Right lobe of liver (tissue), 6 donors: ENCODE measurements around the gene GIMAP2. TPM values are rescaled to one million over a fixed set of nuclear protein-coding genes. Genes with fewer than 3 reads are reported as not detected.

ENCODE experiments used
- ATAC-seq, 4 donors: fragments of 200-7000 bp; cut with Tn5 transposase; one replicate each; pipeline ENCODE4 v1.9.1; 2020; ENCODE audit warnings: mild to moderate bottlenecking in 4 of 4, moderate library complexity in 4 of 4
- DNase-seq, 3 donors: peaks; one replicate each; pipeline ENCODE4 v3.0.0-alpha.2; 2020
- H3K27ac ChIP-seq, 3 donors: fragments of 200-600 bp; one replicate each; pipeline ENCODE4 v1.8.0; 2022
- H3K27me3 ChIP-seq, 2 donors: fragments of 200-600 bp; one replicate each; pipeline ENCODE4 v1.8.0; 2022
- H3K36me3 ChIP-seq, 4 donors: fragments of 200-600 bp; sonication (generic) in 1 of 4; one replicate each; pipeline versions ENCODE4 v1.5.1 to v1.8.0; 2017 to 2022; ENCODE audit warnings: control low read depth in 1 of 4
- H3K4me1 ChIP-seq, 4 donors: fragments of 200-600 bp; sonication (generic) in 1 of 4; one replicate each; pipeline versions ENCODE4 v1.5.1 to v1.8.0; 2017 to 2022; ENCODE audit warnings: control low read depth in 1 of 4
- H3K4me3 ChIP-seq, 3 donors: fragments of 200-600 bp; one replicate each; pipeline ENCODE4 v1.8.0; 2022
- H3K9me3 ChIP-seq, 4 donors: fragments of 200-600 bp; sonication (generic) in 1 of 4; one replicate each; pipeline versions ENCODE4 v1.5.1 to v1.8.0; 2017 to 2022; ENCODE audit warnings: control low read depth in 1 of 4
- CTCF ChIP-seq, 4 donors: fragments of 200-600 bp in 3 of 4; fragments of 450-650 bp in 1 of 4; IDR thresholded peaks; one replicate each; pipeline versions ENCODE4 v1.5.1 to v1.8.0; 2016 to 2022; ENCODE audit warnings: antibody characterized with exemption in 4 of 4, mild to moderate bottlenecking in 2 of 4
- POLR2A ChIP-seq: fragments of 450-650 bp; IDR thresholded peaks from one replicate; pipeline ENCODE4 v1.6.1; 2017; ENCODE audit warnings: antibody characterized with exemption, mild to moderate bottlenecking
- WGBS: methylation state at CpG from one replicate; pipeline ENCODE4 v1.1.6; 2018; ENCODE audit warnings: low coverage, low lambda C conversion rate; ENCODE audit not compliant: insufficient coverage; ENCODE audit errors: missing lambda C conversion rate; 5-methylcytosine and 5-hydroxymethylcytosine counted together
- intact Hi-C, 2 donors: fragments of 100-400 bp; cut with DNase I; formaldehyde crosslinking; loops; one replicate each; pipeline versions ENCODE4 v1.11.2 to v1.14.1; 2022
- long read RNA-seq: library from polyadenylated mRNA; unstranded; transcript quantifications from one replicate; pipeline ENCODE4 v2.0.0, GENCODE V29; 2019
- total RNA-seq, 6 experiments: library from RNA; depleted of rRNA in 2 of 6; stranded (reverse); fragments of >200 nt in 2 of 6; fragmentation: NEBNext Ultra II Directional in 3 of 6; extraction: Animal tissue kit (Norgen Biotek cat#: 25700) in 3 of 6; gene quantifications; one replicate each; pipeline versions ENCODE4 v1.1.0 to v1.2.4, GENCODE V29; 2016 to 2023
- donor health status: DM: no; HTN: yes; CAD: no.
- donor health status: DM: no; HTN: no; CAD: no.
- donor health status: DM: no; HTN: no; CAD: no.
- donor health status: DM: no; HTN: yes; CAD: no.
- donor health status: DM: no; HTN: yes; CAD: no.

GIMAP2 gene
- 1 to 10 TPM; 4.8 to 7.4 (median 5.7) TPM for total RNA-seq
- long read RNA-seq, partial matches to known transcripts: 1 of 3 reads
- long read RNA-seq, other reads (novel, unspliced or antisense): 0 of 3 reads

- Histone ChIP-seq H3K4me3 (peak within 1 kb of the TSS; percentile 38 to 58 (median 50)), H3K27ac (peak within 1 kb of the TSS; percentile 77 to 81 (median 79)), H3K36me3 (peaks cover 0 to 6% (median 0%) of the 10 kb centered on the region in 4 donors), H3K4me1 (peaks cover 0 to 7% (median 3%) of the 10 kb centered on the region in 4 donors), H3K27me3 (no peaks in the 10 kb centered on the region), H3K9me3 (no peaks in the 10 kb centered on the region)
- TF ChIP-seq POLR2A (no peak), CTCF (IDR thresholded peaks at IDR 0.05) (no peak)
- ATAC-seq (peak; percentile 91 to 96 (median 94)), DNase-seq (no peak)
- intact Hi-C loops: no loop called here
- 5% methylated on average over 6 of the region's 6 CpGs for WGBS
These were observed at the start of gene GIMAP2 for GRCh38 chr7:150685219-150686029. Gene GIMAP2, plus strand, starts transcription at chr7:150685706. Its CDS starts 1,354 bp downstream, at chr7:150687060.

- DNase-seq: no peak
- H3K9me3 ChIP-seq: no peaks in the 10 kb centered on the region
- no peak overlapping the region for H3K4me3 ChIP-seq
- intact Hi-C loops: no loop called here
- H3K27ac ChIP-seq: no peak overlapping the region
- no peaks in the 10 kb centered on the region for H3K27me3 ChIP-seq
- no peaks in the 10 kb centered on the region for H3K36me3 ChIP-seq
- TF ChIP-seq CTCF (IDR thresholded peaks at IDR 0.05) (no peak), POLR2A (no peak)
- H3K4me1 ChIP-seq: no peaks in the 10 kb centered on the region
- no peak for ATAC-seq
These were observed 43.7 kb upstream of the GIMAP2 start for GRCh38 chr7:150641854-150642253.

GRCh38 chr7:150642926-150643325, 42.6 kb upstream of the GIMAP2 start:
- intact Hi-C loops: no loop called here
- no CpG with 5 or more reads among the region's 5 CpGs for WGBS
- no peak overlapping the region for H3K27ac ChIP-seq
- H3K4me1 ChIP-seq: no peaks in the 10 kb centered on the region
- no peak overlapping the region for H3K4me3 ChIP-seq
- no peaks in the 10 kb centered on the region for H3K27me3 ChIP-seq
- ATAC-seq: no peak
- no peaks in the 10 kb centered on the region for H3K9me3 ChIP-seq
- TF ChIP-seq POLR2A (no peak), CTCF (IDR thresholded peaks at IDR 0.05) (no peak)
- DNase-seq: no peak
- H3K36me3 ChIP-seq: no peaks in the 10 kb centered on the region

GRCh38 chr7:150645259-150646020, 40.1 kb upstream of the GIMAP2 start:
- Histone ChIP-seq H3K9me3 (no peaks in the 10 kb centered on the region), H3K36me3 (no peaks in the 10 kb centered on the region), H3K4me3 (no peak overlapping the region), H3K4me1 (no peaks in the 10 kb centered on the region), H3K27me3 (no peaks in the 10 kb centered on the region), H3K27ac (no peak overlapping the region)
- 83% methylated on average over 5 of the region's 6 CpGs for WGBS
- TF ChIP-seq POLR2A: no peak
- no peak for TF ChIP-seq CTCF (IDR thresholded peaks at IDR 0.05)
- ATAC-seq (no peak), DNase-seq (no peak)
- intact Hi-C loops: no loop called here
